Endothelial cell (in vitro differentiated cells): ENCODE data around the gene TMEM135. TPM values are rescaled to one million over a fixed set of nuclear protein-coding genes. Genes with fewer than 3 reads are reported as not detected.
"Not testable (repeated sequence)": the region's sequence is repeated elsewhere in the genome, so short reads cannot be mapped to it uniquely, and the experiment has no call there.

ENCODE experiments used
- DNase-seq: peaks from one replicate; pipeline ENCODE4 v3.0.0; 2021; ENCODE audit warnings: low spot score
- H3K27ac Mint-ChIP-seq: one replicate; pipeline ENCODE4 v1.8.0; 2021; ENCODE audit warnings: mixed read lengths, inconsistent platforms; ENCODE audit not compliant: unreplicated experiment
- H3K27me3 Mint-ChIP-seq: one replicate; pipeline ENCODE4 v1.8.0; 2021; ENCODE audit warnings: mild to moderate bottlenecking, moderate library complexity, mixed read lengths, inconsistent platforms; ENCODE audit not compliant: unreplicated experiment
- H3K36me3 Mint-ChIP-seq: one replicate; pipeline ENCODE4 v1.8.0; 2021; ENCODE audit warnings: mild to moderate bottlenecking, low read depth, mixed read lengths, inconsistent platforms; ENCODE audit not compliant: unreplicated experiment
- H3K4me1 Mint-ChIP-seq: one replicate; pipeline ENCODE4 v1.8.0; 2021; ENCODE audit warnings: mild to moderate bottlenecking, mixed read lengths, inconsistent platforms; ENCODE audit not compliant: unreplicated experiment
- H3K4me3 Mint-ChIP-seq: one replicate; pipeline ENCODE4 v1.8.0; 2021; ENCODE audit warnings: mild to moderate bottlenecking, mixed read lengths, inconsistent platforms; ENCODE audit not compliant: unreplicated experiment
- H3K9me3 Mint-ChIP-seq: one replicate; pipeline ENCODE4 v1.8.0; 2021; ENCODE audit warnings: mixed read lengths, inconsistent platforms; ENCODE audit not compliant: unreplicated experiment
- total RNA-seq: library from RNA; stranded (reverse); fragmentation: NEBNext Ultra II Directional; extraction: Animal tissue kit (Norgen Biotek cat#: 25700); gene quantifications from one replicate; pipeline ENCODE4 v1.2.1, GENCODE V29; 2021; ENCODE audit not compliant: unreplicated experiment
- TF ChIP-seq, protein P1 (sequence below): fragments of 200-600 bp; sonication (generic); IDR thresholded peaks from one replicate; pipeline ENCODE4 v1.5.0; 2021; ENCODE audit warnings: antibody characterized with exemption; ENCODE audit not compliant: unreplicated experiment

TMEM135 gene
- total RNA-seq, 1 donor from 2014 or later = 49.7 TPM

DNA sequence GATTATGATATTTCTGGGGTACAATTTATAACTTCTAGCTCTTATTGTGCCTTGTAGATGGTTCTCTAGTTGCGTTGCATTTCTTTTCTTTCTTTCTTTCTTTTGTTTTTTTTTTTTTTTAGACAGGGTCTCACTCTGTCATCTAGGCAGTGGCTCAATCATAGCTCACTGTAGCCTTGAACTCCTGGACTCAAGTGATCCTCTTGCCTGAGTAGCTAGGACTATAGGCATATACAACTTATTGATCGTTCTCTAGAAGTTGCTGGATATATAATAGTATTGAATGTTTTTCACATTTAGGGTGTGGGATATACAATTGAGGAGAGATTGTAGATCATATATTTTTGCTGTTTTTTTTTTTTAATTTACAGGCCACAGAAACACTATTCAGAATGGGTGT is 119.2 kb downstream of the TMEM135 start:
- Mint-ChIP-seq H3K4me1 (peaks cover 12% of the 10 kb centered on the region), H3K9me3 (no peaks in the 10 kb centered on the region), H3K4me3 (no peak overlapping the region), H3K27me3 (no peaks in the 10 kb centered on the region), H3K36me3 (peaks cover under 1% of the 10 kb centered on the region), H3K27ac (no peak overlapping the region)
- no peak for DNase-seq
- TF ChIP-seq, protein P1, sequence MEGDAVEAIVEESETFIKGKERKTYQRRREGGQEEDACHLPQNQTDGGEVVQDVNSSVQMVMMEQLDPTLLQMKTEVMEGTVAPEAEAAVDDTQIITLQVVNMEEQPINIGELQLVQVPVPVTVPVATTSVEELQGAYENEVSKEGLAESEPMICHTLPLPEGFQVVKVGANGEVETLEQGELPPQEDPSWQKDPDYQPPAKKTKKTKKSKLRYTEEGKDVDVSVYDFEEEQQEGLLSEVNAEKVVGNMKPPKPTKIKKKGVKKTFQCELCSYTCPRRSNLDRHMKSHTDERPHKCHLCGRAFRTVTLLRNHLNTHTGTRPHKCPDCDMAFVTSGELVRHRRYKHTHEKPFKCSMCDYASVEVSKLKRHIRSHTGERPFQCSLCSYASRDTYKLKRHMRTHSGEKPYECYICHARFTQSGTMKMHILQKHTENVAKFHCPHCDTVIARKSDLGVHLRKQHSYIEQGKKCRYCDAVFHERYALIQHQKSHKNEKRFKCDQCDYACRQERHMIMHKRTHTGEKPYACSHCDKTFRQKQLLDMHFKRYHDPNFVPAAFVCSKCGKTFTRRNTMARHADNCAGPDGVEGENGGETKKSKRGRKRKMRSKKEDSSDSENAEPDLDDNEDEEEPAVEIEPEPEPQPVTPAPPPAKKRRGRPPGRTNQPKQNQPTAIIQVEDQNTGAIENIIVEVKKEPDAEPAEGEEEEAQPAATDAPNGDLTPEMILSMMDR = no peak

DNA sequence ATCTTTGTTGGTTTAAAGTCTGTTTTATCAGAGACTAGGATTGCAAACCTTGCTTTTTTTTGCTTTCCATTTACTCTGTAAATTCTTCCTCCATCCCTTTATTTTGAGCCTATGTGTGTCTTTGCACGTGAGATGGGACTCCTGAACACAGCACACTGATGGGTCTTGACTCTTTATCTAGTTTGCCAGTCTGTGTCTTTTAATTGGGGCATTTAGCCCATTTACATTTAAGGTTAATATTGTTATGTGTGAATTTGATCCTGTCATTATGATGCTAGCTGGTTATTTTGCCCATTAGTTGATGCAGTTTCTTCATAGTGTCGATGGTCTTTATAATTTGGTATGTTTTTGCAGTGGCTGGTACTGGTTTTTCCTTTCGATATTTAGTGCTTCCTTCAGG is 131.3 kb downstream of the TMEM135 start:
- H3K4me1 Mint-ChIP-seq, H3K9me3 Mint-ChIP-seq, DNase-seq, H3K4me3 Mint-ChIP-seq, H3K27me3 Mint-ChIP-seq, H3K27ac Mint-ChIP-seq: not testable (repeated sequence)
- H3K36me3 Mint-ChIP-seq = peaks cover 14% of the 10 kb centered on the region

DNA sequence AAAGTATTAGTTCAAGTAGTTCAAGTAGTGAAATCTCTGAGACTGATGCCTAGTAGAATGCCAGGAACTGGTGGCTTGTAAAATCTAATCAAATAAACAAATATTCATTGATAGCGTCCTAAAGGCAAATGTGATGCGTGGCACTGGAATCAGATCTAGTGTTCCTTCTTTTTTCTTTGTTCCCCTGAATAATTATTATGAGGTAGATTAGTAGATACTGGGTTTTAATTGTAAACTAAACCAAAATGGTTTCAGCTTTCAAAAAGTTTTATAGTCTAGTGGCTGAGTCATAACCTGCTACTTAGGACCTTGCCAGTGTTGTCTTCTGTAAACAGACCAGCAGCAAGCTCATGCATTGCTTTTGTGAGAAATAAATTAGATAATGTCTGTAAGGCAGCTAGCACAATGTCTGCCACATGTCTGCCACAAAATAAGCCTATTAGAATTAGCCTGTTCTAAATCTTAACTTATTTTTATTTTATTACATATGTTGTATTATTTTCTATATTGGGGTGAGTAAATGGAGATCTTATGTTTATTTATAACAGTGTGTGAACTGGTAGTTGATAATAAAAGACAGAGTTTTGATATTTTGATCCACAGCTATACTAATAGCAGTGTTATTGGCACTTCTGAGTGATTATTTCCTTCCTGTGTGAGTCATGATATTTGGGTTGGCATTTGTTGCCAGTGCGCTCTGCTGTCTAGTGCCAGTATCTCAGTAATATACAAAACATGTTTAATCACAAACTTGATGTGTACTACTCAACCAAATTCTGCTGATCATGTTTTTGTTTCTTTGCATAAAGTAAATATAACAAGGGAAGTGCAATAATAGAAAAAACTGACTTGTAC is 135.7 kb downstream of the TMEM135 start:
- Mint-ChIP-seq H3K36me3 (peaks cover 4% of the 10 kb centered on the region), H3K4me3 (no peak overlapping the region), H3K4me1 (peaks cover 3% of the 10 kb centered on the region), H3K27ac (no peak overlapping the region), H3K27me3 (no peaks in the 10 kb centered on the region), H3K9me3 (no peaks in the 10 kb centered on the region)
- TF ChIP-seq, protein P1 = no peak
- DNase-seq = no peak

DNA sequence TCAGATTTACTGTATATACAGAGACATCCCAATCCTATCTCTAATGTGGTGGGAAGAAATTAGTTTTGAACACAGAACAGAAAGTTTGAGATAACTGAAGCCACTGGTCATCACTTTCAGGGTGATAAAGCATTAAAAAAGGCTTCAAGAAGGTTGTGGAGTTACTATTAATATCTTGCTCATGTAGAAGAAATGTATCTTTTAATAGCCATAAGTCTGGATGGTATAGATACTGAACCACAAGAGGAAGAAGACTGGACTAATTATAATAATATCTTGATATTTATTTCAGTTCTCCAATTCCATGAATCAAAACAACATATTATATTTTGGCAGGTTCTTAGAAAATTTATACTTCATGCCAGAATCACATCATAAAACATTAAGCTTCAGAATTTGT is 137.1 kb downstream of the TMEM135 start:
- H3K4me1 Mint-ChIP-seq = peaks cover 3% of the 10 kb centered on the region
- H3K27ac Mint-ChIP-seq = no peak overlapping the region
- H3K36me3 Mint-ChIP-seq = peaks cover 15% of the 10 kb centered on the region
- H3K4me3 Mint-ChIP-seq = no peak overlapping the region
- H3K9me3 Mint-ChIP-seq = no peaks in the 10 kb centered on the region
- DNase-seq = no peak
- TF ChIP-seq, protein P1 = no peak
- no peaks in the 10 kb centered on the region for H3K27me3 Mint-ChIP-seq

DNA sequence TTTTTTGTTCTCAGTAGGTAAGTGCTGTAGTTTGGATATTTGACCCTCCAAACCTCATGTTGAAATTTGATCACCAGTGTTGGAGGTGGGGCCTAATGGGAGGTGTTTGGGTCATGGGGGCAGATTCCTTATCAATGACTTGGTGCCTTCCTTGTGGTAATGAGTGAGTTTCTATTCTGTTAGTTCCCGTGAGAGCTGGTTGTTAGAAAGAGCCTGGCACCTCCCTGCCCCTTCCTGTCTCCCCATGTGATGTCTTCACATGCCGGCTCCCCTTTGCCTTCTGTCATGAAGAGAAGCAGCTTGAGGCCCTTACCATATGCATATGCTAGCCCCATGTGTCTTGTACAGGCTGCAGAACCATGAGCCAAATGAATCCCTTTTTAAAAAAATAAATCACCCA is 138.3 kb downstream of the TMEM135 start:
- DNase-seq = no peak
- Mint-ChIP-seq H3K9me3 (no peaks in the 10 kb centered on the region), H3K4me3 (no peak overlapping the region), H3K27ac (no peak overlapping the region), H3K27me3 (no peaks in the 10 kb centered on the region), H3K4me1 (peaks cover 3% of the 10 kb centered on the region), H3K36me3 (peaks cover 19% of the 10 kb centered on the region)
- TF ChIP-seq, protein P1 = no peak
